Endothelial cell of umbilical vein (primary cell): ENCODE data around the gene SP3. TPM values are rescaled to one million over a fixed set of nuclear protein-coding genes. Genes with fewer than 3 reads are reported as not detected.

ENCODE experiments used
- BruUV-seq: library from RNA; stranded (reverse); fragments of 400-500 nt; replicated peaks from 2 replicates; lab custom pipeline; 2021; lab: Mats Ljungman, UMichigan
- CTCF ChIA-PET: fragments of 300-600, 350-600 bp; sonication (Branson Sonifier 250); formaldehyde crosslinking; loops from one replicate; lab custom pipeline; 2021; ENCODE audit warnings: antibody characterized with exemption, inconsistent platforms; lab: Charles Lee
- POLR2A ChIA-PET: fragments of 300-600, 350-600 bp; sonication (Branson Sonifier 250); formaldehyde crosslinking; loops from one replicate; lab custom pipeline; 2021; ENCODE audit warnings: antibody characterized with exemption, inconsistent platforms; lab: Charles Lee
- DNase-seq: peaks from one replicate; pipeline ENCODE4 v3.0.0-alpha.2; 2011; ENCODE audit warnings: low read depth, low spot score
- FAIRE-seq: peaks from 2 replicates; lab custom pipeline; 2011; peaks lifted over from hg19 to GRCh38; lab: Jason Lieb, UNC
- H2AFZ ChIP-seq: 2 replicates; pipeline ENCODE4 v1.6.0; 2012; ENCODE audit warnings: low read depth, low read length, control low read depth, inconsistent platforms
- H3K27ac ChIP-seq: 2 replicates; pipeline ENCODE4 v1.5.1; 2011; ENCODE audit warnings: low read depth, mild to moderate bottlenecking, control low read depth, low read length, moderate library complexity; ENCODE audit not compliant: insufficient read depth
- H3K27me3 ChIP-seq, 2 experiments: 2 replicates each; pipeline versions ENCODE4 v1.6.0 to v1.6.1; 2011; ENCODE audit warnings: low read length in 2 of 2, mixed read lengths in 1 of 2; ENCODE audit not compliant: control insufficient read depth in 2 of 2, insufficient read depth in 2 of 2
- H3K36me3 ChIP-seq, 2 experiments: 2 replicates in 1 of 2; 3 replicates in 1 of 2; pipeline ENCODE4 v1.5.1; 2011; ENCODE audit warnings: low read length in 2 of 2, mild to moderate bottlenecking in 1 of 2, moderate library complexity in 1 of 2; ENCODE audit not compliant: control insufficient read depth in 2 of 2, insufficient read depth in 2 of 2; ENCODE audit errors: extremely low read depth in 1 of 2
- H3K4me1 ChIP-seq: 3 replicates; pipeline ENCODE4 v1.5.1; 2011; ENCODE audit warnings: mild to moderate bottlenecking, low read length; ENCODE audit not compliant: control insufficient read depth, insufficient read depth; ENCODE audit errors: extremely low read depth
- H3K4me2 ChIP-seq: 2 replicates; pipeline ENCODE4 v1.6.1; 2011; ENCODE audit warnings: low read length, control low read depth, mixed read lengths; ENCODE audit not compliant: insufficient read depth
- H3K4me3 ChIP-seq, 3 experiments: fragments of 200-600 bp in 1 of 3; sonication (generic), shearing (Covaris generic) in 1 of 3; replicated peaks in 1 of 3; 2 replicates each; pipeline ENCODE4 v1.5.1; 2011 to 2016; ENCODE audit warnings: control low read depth in 3 of 3, low read length in 3 of 3, mild to moderate bottlenecking in 2 of 3, inconsistent platforms in 1 of 3, low read depth in 1 of 3, moderate library complexity in 1 of 3; ENCODE audit not compliant: insufficient read depth in 1 of 3
- H3K79me2 ChIP-seq: 2 replicates; pipeline ENCODE4 v1.6.0; 2012; ENCODE audit warnings: low read length, inconsistent platforms; ENCODE audit not compliant: control insufficient read depth, insufficient read depth
- H3K9ac ChIP-seq: replicated peaks from 2 replicates; pipeline ENCODE3; 2011; ENCODE audit warnings: low read length, control low read depth; ENCODE audit not compliant: insufficient read depth; ENCODE audit errors: extremely low read depth
- H3K9me1 ChIP-seq: replicated peaks from 3 replicates; pipeline ENCODE4 v1.6.0; 2011; ENCODE audit warnings: mild to moderate bottlenecking, low read length; ENCODE audit not compliant: control insufficient read depth, insufficient read depth; ENCODE audit errors: extremely low read depth
- H3K9me3 ChIP-seq: replicated peaks from 2 replicates; pipeline ENCODE4 v1.5.1; 2012; ENCODE audit warnings: low read length, inconsistent platforms; ENCODE audit not compliant: control insufficient read depth, insufficient read depth
- H4K20me1 ChIP-seq: replicated peaks from 2 replicates; pipeline ENCODE3; 2011; ENCODE audit warnings: mild to moderate bottlenecking, low read length; ENCODE audit not compliant: control insufficient read depth, insufficient read depth; ENCODE audit errors: extremely low read depth
- CTCF ChIP-seq, 2 donors: IDR thresholded peaks; 1 replicate in 1 of 2; 2 replicates in 1 of 2; pipeline ENCODE4 v1.5.1; 2011; ENCODE audit warnings: low read length in 2 of 2, mild to moderate bottlenecking in 2 of 2, moderate library complexity in 2 of 2, control low read depth in 1 of 2, inconsistent platforms in 1 of 2, low read depth in 1 of 2; ENCODE audit not compliant: insufficient read depth in 1 of 2; ENCODE audit errors: extremely low read depth in 1 of 2
- EZH2 ChIP-seq: IDR thresholded peaks from 2 replicates; pipeline ENCODE4 v1.6.1; 2012; ENCODE audit warnings: borderline replicate concordance, low read depth, mild to moderate bottlenecking, moderate library complexity, low read length, inconsistent platforms; ENCODE audit not compliant: severe bottlenecking
- FOS ChIP-seq: IDR thresholded peaks from 2 replicates; pipeline ENCODE4 v1.6.1; 2011; ENCODE audit warnings: mild to moderate bottlenecking, low read length, moderate library complexity, borderline replicate concordance; ENCODE audit not compliant: insufficient read depth
- GATA2 ChIP-seq: IDR thresholded peaks from 2 replicates; pipeline ENCODE4 v1.7.0; 2011; ENCODE audit warnings: low read depth, mild to moderate bottlenecking, moderate library complexity, mixed read lengths, low read length; ENCODE audit not compliant: insufficient read length, insufficient read depth
- JUN ChIP-seq: IDR thresholded peaks from 2 replicates; pipeline ENCODE4 v1.6.1; 2011; ENCODE audit warnings: borderline replicate concordance, low read depth; ENCODE audit not compliant: insufficient read length, insufficient read depth
- MAX ChIP-seq: IDR thresholded peaks from 2 replicates; pipeline ENCODE4 v1.6.1; 2011; ENCODE audit not compliant: insufficient read depth, insufficient read length
- MYC ChIP-seq: IDR thresholded peaks from one replicate; pipeline ENCODE4 v1.6.1; 2011; ENCODE audit warnings: mild to moderate bottlenecking, low read depth, low read length
- POLR2A ChIP-seq: IDR thresholded peaks from 2 replicates; pipeline ENCODE4 v1.6.1; 2012; ENCODE audit warnings: low read depth, mild to moderate bottlenecking, control low read depth, low read length
- POLR2AphosphoS5 ChIP-seq: IDR thresholded peaks from 2 replicates; pipeline ENCODE4 v1.6.1; 2012; ENCODE audit warnings: low read depth, mild to moderate bottlenecking, control low read depth, low read length, moderate library complexity; ENCODE audit not compliant: insufficient read depth
- dilution Hi-C: fragments of 300-500 bp; cut with MboI; formaldehyde crosslinking; loops from one replicate; pipeline ENCODE4 v1.15.0; 2019; ENCODE audit warnings: low sequenced_read_pairs; ENCODE audit not compliant: extremely low pct_ligation_motif_present
- intact Hi-C: fragments of 100-400 bp; cut with micrococcal nuclease; formaldehyde crosslinking; loops from one replicate; pipeline ENCODE4 v1.10.0; 2022
- polyA plus RNA-seq, 4 experiments: library from polyadenylated mRNA; depleted of rRNA in 3 of 4; stranded (reverse) in 3 of 4; unstranded in 1 of 4; fragments of >200 nt; gene quantifications; 2 replicates each; pipeline versions ENCODE4 v1.2.1 to v1.2.3, GENCODE V29; 2011 to 2012; ENCODE audit warnings: missing spikeins in 1 of 4
- total RNA-seq: library from RNA; stranded (reverse); gene quantifications from 2 replicates; pipeline ENCODE4 v1.2.3, GENCODE V29; 2021

SP3 gene
- total and polyA plus RNA-seq, 2 donors (not counting 3 experiments of a cell fraction or from before 2014, with no cell fraction given), result 23.9 to 59.0 TPM

- no peak overlapping the region for H2AFZ ChIP-seq
- dilution Hi-C loops (no loop called here), intact Hi-C loops (no loop called here)
- no peaks in the 10 kb centered on the region for H4K20me1 ChIP-seq
- no peak overlapping the region for H3K27ac ChIP-seq
- FAIRE-seq, result no peak
- no peak overlapping the region for H3K9ac ChIP-seq
- H3K36me3 ChIP-seq, result no peaks in the 10 kb centered on the region
- CTCF ChIA-PET, result interaction anchor here (0.9 to 3.1 kb wide), 3 partner anchors 8 to 25 kb away, joined by 3 to 12 read pairs (median 5); no protein-coding TSS in a partner anchor
- DNase-seq, result no peak
- POLR2A ChIA-PET, result no interaction called here
- H3K9me1 ChIP-seq, result no peaks in the 10 kb centered on the region
- peaks cover 0 to 6% of the 10 kb centered on the region in 2 experiments for H3K27me3 ChIP-seq
- TF ChIP-seq POLR2A, result no peak
- no peak for TF ChIP-seq GATA2
- no peak for TF ChIP-seq MYC
- no peak for TF ChIP-seq JUN
- TF ChIP-seq POLR2AphosphoS5, result no peak
- TF ChIP-seq CTCF (IDR thresholded peaks at IDR 0.05; ENCODE audit: extremely low read depth in 1 of 2, insufficient read depth in 1 of 2, low read depth in 1 of 2, low read length in 2 of 2), result no peak
- TF ChIP-seq MAX, result no peak
- TF ChIP-seq EZH2, result no peak
- no peak for TF ChIP-seq FOS
- no peaks in the 10 kb centered on the region for H3K4me1 ChIP-seq
- no peaks in the 10 kb centered on the region for H3K79me2 ChIP-seq
- no peak overlapping the region for H3K4me2 ChIP-seq
- no TSS peak for BruUV-seq
- no peak overlapping the region for H3K4me3 ChIP-seq
- no peaks in the 10 kb centered on the region for H3K9me3 ChIP-seq
Measured at GRCh38 chr2:173986805-173987204, 21.6 kb upstream of the SP3 start.
